ENCODE results near the gene GRM8. TPM values are rescaled to one million over a fixed set of nuclear protein-coding genes. Genes with fewer than 3 reads are reported as not detected.

Gene GRM8
- total RNA-seq, 1 experiment from 2014 or later = 1.8 TPM

DNA sequence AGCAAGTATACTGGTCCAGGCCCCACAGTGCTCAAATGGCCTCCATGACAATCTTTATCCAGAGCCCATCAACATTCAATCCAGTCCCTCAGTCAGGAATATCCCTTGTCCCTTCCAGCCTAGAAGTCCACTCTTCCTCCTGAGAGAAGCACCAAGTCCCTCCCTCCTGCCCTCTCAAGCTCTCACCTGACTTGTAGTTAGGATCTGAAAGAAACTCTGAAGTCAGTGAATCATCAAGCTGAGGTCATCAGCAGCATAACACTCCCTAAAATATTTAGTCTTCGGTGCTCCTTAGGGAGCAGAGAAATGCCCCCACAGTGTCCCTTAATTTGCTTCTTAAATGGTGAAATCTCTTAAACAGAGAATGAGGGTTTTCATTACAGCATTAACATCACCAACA lies 31.0 kb downstream of the GRM8 start:
- no peak overlapping the region for H3K4me2 ChIP-seq (ENCODE audit: insufficient read depth, insufficient read length, low read length)
- H2BK20ac ChIP-seq (ENCODE audit: low read depth, low read length, poor library complexity, severe bottlenecking) = no peak overlapping the region
- Mint-ChIP-seq H3K27me3 (ENCODE audit: low read depth) (peaks cover 9% of the 10 kb centered on the region), H3K27ac (no peak overlapping the region), H3K4me1 (peaks cover 5 to 14% of the 10 kb centered on the region in 2 experiments), H3K9me3 (no peaks in the 10 kb centered on the region), H3K36me3 (ENCODE audit: insufficient read depth in 1 of 3, low read depth in 3 of 3) (0 out of 7 replicates have a peak, but pooled peaks cover 0 to under 1% (median 0%) of the 10 kb centered on the region in 3 experiments), H3K4me3 (no peak overlapping the region)
- no peaks in the 10 kb centered on the region for H3K79me1 ChIP-seq (ENCODE audit: insufficient read depth, low read depth, low read length, poor library complexity, severe bottlenecking)
- H3K27me3 ChIP-seq (ENCODE audit: insufficient read depth, low read length) = no peaks in the 10 kb centered on the region
- no peaks in the 10 kb centered on the region for H3K23me2 ChIP-seq (ENCODE audit: insufficient read length, low read depth, low read length, poor library complexity, severe bottlenecking)
- no peak overlapping the region for H4K5ac ChIP-seq (ENCODE audit: insufficient read length, low read depth, low read length)
- H2BK15ac ChIP-seq (ENCODE audit: low read depth, low read length) = no peak overlapping the region
- WGBS (ENCODE audit: extremely low coverage, insufficient read length, low lambda C conversion rate) = no CpG with 5 or more reads among the region's 1 CpG
- H3T11ph ChIP-seq (ENCODE audit: low read length) = no peak overlapping the region
- H2BK12ac ChIP-seq (ENCODE audit: insufficient read length, low read depth, low read length) = no peak overlapping the region
- H3K9me3 ChIP-seq (ENCODE audit: control insufficient read depth, low read depth, low read length) = no peaks in the 10 kb centered on the region
- DNase-seq = no peak
- no peak overlapping the region for H2BK120ac ChIP-seq (ENCODE audit: low read depth, low read length, poor library complexity, severe bottlenecking)
- H2BK5ac ChIP-seq (ENCODE audit: insufficient read length, low read length) = no peak overlapping the region
- no peak overlapping the region for H4K8ac ChIP-seq (replicated peaks; ENCODE audit: insufficient read length, low read depth, low read length)
- H2AK5ac ChIP-seq (ENCODE audit: insufficient read length, low read length) = no peak overlapping the region
- H3K27ac ChIP-seq (ENCODE audit: insufficient read length, low read depth, low read length) = no peak overlapping the region
- H4K91ac ChIP-seq (ENCODE audit: insufficient read length, low read depth, low read length) = no peak overlapping the region
- no peak overlapping the region for H3K14ac ChIP-seq (ENCODE audit: insufficient read depth, low read length)
- H2AFZ ChIP-seq (ENCODE audit: low read length) = no peak overlapping the region
- no peak overlapping the region for H3K18ac ChIP-seq (ENCODE audit: insufficient read length, low read depth, low read length)
- no peaks in the 10 kb centered on the region for H3K79me2 ChIP-seq (ENCODE audit: insufficient read depth, low read length)
- no peaks in the 10 kb centered on the region for H3K4me1 ChIP-seq (ENCODE audit: insufficient read depth, low read length)
- H4K20me1 ChIP-seq (ENCODE audit: control insufficient read depth, insufficient read depth, insufficient read length) = no peaks in the 10 kb centered on the region
- no peak overlapping the region for H3K56ac ChIP-seq (ENCODE audit: insufficient read length, low read depth, low read length)
- H3K4ac ChIP-seq (ENCODE audit: low read depth, low read length) = no peak overlapping the region
- no peak overlapping the region for H3K23ac ChIP-seq (ENCODE audit: insufficient read length, low read depth, low read length)
- no peak overlapping the region for H3K9ac ChIP-seq (ENCODE audit: extremely low read depth, insufficient read length, low read length)
- TF ChIP-seq, protein P1, sequence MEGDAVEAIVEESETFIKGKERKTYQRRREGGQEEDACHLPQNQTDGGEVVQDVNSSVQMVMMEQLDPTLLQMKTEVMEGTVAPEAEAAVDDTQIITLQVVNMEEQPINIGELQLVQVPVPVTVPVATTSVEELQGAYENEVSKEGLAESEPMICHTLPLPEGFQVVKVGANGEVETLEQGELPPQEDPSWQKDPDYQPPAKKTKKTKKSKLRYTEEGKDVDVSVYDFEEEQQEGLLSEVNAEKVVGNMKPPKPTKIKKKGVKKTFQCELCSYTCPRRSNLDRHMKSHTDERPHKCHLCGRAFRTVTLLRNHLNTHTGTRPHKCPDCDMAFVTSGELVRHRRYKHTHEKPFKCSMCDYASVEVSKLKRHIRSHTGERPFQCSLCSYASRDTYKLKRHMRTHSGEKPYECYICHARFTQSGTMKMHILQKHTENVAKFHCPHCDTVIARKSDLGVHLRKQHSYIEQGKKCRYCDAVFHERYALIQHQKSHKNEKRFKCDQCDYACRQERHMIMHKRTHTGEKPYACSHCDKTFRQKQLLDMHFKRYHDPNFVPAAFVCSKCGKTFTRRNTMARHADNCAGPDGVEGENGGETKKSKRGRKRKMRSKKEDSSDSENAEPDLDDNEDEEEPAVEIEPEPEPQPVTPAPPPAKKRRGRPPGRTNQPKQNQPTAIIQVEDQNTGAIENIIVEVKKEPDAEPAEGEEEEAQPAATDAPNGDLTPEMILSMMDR (conservative IDR thresholded peaks at IDR 0.05) = no peak

All from H9 (cell line).